NCI-H1436 (cell line): ENCODE measurements around the gene LRRC1.
"Not testable (repeated sequence)": the region's sequence is repeated elsewhere in the genome, so short reads cannot be mapped to it uniquely, and the experiment has no call there.

ENCODE experiments used
- DNase-seq: peaks from one replicate; lab custom pipeline; 2025; lab: John Stamatoyannopoulos, UW

Gene LRRC1

DNA sequence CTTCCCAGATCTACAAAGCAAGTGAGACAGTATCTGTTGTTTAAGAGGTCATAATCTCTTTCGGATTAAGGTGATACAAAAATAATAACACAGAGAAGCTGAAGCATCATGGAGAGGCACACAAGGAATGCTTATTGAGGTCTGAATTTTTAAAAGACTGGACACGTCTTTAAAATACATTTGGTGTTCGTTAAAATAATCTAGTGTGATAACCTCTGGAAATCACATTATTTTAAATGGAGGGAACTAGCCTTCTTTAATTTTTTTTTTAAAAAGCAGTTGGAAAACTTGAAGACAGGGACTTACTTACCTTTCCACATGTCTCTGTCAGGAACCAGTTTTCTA, 1.9 kb upstream of the LRRC1 start:
- DNase-seq = no peak

DNA sequence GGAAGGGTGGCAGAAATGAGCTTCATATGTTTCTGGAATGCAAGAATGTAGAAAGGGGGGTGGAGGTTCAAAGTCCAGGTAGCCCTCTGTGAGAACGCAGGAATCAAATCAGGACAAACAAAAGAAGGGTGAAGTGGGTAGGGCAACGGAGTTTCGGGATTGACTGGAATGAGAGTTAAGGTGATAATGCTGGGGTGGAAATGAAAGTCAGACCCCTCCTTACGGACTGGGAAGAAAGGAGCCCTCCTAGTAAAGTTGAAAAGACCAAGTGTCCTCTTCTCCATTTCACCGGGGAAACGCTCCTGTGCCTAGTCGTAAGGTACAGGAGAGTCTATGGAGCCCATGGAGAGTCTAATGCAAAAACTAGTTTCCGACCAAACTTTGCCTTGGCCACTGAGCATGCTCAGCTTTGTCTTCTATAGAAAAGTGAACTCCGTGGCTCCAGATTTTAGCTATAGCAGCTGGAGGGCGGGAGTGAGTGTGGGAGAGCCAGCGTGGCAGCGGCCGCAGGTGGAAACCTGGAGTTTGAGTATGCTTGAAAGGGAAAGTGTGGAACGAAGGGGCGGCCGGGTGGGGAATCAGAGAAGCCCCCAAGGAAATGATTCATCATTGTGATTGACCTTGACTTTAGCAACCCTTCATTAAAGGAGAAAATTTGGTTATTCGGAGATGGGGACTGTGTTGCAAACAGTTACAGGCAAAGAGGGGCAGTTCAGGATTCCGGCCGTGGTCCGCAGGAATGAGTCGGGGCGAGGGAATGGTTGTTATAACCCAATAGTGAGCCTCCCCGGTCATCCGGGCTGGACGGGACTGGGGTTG, 1.3 kb upstream of the LRRC1 start:
- DNase-seq = peak; percentile 26

DNA sequence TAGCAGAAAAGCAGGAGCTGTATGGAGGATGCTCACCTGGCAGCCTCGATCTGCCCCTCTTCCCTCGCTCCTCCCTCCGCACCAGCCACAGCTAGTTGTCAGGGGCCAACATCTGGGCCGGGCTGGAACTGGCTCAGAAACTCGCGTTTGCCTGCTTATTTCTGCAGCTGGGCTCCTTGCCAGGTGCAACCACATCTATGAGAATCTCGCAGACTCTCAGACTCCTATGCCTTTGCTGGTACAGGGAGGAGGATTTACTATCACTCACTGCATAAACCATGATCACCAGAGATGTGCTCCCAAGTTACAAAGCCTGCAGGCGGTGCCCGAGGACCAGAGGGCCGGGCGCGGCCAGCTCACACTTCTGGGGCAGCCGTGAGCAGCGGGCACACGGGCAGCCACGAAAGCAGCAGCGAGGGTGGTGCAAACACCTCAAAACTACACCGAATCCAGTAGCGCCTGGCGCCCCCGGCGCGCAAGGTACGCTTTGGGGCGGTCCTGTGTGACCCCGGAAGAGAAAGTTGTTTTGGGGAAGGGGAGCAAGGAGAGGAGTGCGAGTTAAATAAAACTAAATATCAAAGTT, 577 bp upstream of the LRRC1 start:
- no peak for DNase-seq

GRCh38 chr6:53795340-53795701, 516 bp downstream of the LRRC1 start:
- DNase-seq = no peak

DNA sequence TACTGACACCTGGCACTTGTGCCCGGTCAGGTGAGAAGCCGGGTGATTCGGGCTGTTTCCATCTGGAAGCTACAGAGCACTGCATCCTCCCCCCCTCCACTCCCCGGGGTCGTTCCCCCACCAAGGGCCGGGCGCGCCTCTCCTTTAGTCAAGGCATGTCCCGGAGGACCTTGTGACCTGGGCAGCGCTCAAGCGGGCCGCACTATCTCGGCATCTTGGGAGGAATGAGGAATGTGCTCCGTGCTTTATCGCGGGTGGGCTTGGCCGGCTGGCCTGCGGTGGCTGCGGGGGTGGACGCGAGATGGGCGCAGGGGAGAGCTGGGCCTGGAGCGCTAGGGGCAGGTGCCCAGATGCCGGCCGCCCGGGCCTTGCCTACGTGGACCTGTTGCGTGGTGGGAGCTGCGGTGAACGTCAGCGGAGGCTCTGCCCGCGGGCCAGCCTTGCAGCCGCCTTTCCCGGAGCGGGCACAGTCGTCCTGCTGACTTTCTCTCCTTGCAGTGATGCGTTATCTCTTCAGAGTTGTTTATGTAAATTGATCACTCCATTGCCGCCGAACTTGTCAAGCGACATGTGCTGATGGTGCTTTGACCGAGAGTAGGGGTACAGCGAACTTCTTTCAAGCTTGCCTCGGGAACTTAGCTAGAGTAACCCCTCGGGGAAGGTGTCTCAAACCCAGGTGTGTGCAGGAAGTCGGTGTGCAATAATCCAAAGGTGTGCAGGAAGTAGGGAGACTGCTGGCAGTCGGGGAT, 1.1 kb downstream of the LRRC1 start:
- no peak for DNase-seq

DNA sequence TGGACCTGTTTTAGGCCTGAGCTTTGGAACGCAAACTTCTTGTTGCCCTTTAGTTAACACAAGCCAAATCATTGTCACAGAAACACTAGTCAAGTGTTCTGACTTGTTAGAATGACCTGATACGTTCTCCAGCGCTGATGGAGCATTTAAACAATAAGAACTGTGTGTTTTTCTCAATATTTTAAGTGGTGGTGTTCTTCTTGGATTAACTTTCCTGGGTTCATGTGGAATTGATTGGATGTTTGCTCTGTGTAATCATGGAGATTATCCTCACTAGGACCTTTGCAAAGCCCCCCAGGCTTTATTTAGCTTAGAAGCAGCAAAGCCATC, 1.6 kb downstream of the LRRC1 start:
- no peak for DNase-seq

DNA sequence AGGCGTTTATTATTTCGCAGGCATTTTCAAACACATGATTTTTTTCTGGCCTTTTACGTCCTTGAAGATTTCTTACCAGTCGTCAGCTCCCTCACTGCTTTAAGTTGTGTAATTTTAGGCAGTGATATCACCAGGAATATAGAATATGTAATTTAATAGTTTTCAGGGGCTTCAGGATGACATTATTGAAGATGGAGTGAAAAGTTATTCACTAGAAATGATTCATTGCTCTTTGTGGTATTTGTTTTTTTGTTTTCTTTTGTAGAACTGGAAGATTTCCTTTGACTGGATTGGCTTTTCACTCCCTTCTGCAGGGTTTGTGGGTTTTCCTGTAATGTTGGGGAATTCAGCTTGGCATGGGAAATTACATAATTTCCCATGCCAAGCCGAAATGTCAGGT, 2.0 kb downstream of the LRRC1 start:
- no peak for DNase-seq

- no peak for DNase-seq
These were observed 2.5 kb downstream of the LRRC1 start for GRCh38 chr6:53797304-53797703.

GRCh38 chr6:53799340-53799739, 4.5 kb downstream of the LRRC1 start:
- DNase-seq = no peak

GRCh38 chr6:53801022-53801421, 6.2 kb downstream of the LRRC1 start:
- DNase-seq = no peak

GRCh38 chr6:53802582-53802981, 7.8 kb downstream of the LRRC1 start:
- no peak for DNase-seq

DNA sequence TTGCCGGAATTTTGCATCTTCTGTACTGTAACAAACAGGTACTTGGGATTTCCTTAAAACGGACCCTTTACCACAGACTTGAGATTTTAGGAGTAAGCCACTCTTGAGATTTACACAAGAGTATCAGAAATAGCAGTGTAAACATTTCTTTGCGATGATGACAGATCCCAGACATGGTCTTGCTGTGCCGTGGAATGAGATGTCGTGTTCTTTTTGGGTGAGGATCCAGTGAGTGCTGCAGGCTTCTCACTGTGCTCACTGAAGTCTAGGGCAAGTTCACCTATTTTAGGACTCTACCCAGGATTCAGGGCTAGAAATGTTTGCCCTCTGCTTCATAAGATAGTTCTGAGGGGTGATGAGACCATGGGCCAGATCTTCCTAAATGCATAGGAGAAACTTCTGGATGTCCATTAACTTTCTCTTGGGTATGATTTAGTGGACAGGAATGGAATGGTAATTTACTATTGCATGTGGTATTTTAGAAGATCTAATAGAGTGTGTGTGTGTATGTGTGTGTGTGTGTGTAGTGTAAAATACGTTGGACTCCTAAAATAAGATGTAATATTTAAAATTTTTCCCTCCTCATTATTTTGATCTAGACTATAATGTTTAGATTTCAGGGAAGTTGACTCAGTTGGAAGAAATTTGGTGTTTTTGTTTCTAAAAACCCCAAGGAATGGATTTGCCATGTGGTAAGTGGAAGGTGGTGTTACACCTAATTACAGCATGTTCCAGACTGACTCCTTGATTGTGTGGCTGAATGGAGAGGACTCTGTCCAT, 8.5 kb downstream of the LRRC1 start:
- no peak for DNase-seq

GRCh38 chr6:53805016-53805415, 10.2 kb downstream of the LRRC1 start:
- no peak for DNase-seq

DNA sequence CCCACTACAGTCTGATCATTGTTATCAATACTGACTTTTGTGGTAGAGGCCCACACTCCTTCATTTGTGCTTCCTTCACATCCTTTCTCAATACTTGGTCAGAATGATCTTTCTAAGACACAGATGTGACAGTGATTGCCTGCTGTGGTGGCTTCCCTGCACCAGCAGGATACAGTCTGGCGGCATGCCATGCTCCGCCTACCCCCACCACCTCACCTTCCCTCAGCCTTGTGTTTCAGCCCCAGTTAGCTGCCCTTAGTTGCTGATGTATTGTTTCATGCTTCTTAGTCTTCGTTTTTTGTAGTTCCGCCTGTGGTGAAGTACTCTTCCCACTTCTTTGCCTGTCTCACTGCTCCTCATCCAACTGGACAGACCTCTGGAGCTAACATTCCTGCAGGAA, 10.9 kb downstream of the LRRC1 start:
- DNase-seq = no peak

- DNase-seq = not testable (repeated sequence)
These were observed 12.8 kb downstream of the LRRC1 start for GRCh38 chr6:53807606-53808005.

DNA sequence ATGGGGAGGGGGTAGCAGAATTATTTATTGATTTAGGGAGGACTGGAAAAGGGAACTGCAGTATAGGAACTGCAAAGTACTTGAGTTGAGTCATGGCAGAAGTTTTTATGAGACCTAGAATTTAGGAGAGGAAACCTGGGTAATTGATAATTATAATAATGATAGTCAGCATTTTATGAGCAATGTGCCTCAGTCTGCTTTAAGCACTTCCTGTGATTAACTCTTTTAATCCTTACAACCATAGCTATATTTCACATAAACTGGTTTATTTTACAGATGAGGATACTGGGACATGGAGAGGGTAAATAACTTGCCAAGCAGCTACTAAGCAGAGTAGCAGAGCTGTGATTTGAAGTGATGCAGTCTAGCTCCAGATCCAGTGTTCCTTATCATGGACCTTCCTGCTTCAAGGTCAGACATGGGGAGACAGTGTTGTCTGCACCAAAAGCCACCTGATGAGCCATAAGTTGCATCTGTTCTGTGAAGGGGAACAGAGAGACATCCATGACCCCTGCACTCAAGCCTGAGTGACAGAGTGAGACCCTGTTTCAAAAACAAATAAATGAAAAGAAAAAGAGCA, 13.6 kb downstream of the LRRC1 start:
- no peak for DNase-seq

- DNase-seq = no peak
These were observed 14.9 kb downstream of the LRRC1 start for GRCh38 chr6:53809691-53810090.

DNA sequence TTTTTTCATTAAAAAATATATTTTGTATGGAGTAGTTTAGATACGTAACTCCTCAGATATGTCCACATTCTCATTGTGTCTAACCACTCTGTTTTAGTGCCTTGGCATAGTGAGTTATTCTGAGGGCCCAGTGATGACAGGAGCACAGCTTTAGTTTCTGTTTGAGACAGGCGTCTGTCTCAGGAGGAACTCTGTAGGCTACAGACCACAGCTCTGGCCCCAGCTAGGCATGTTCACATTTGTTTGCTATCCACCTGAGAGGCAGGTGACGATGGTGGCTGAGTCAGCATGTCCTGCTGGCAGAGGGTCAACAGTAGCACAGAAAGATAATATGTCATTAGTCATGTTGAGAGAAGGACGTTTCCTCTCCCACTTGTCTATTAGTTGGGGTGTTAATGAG, 16.3 kb downstream of the LRRC1 start:
- no peak for DNase-seq

GRCh38 chr6:53811746-53812145, 16.9 kb downstream of the LRRC1 start:
- no peak for DNase-seq

DNA sequence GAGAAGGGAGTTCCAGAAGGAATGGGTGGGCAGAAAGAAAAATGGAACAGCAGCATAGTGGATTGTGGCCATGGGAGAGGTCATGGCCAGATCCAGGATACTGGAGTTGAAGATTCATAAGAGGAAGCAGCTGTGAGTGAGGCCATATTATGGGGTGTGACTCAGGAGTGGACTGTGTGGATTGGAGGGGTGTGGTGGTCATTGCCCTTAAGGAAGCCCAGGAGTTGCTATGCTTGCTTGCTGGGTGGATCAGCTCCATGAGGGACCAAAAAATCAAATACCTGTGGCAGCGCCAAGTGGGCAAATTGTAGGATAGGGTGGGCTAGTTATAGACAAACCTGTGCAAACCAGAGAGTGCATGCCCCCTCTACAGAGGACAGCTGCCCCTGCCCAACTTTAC, 18.3 kb downstream of the LRRC1 start:
- no peak for DNase-seq

- no peak for DNase-seq
These were observed 19.0 kb downstream of the LRRC1 start for GRCh38 chr6:53813801-53814200.

GRCh38 chr6:53814353-53814752, 19.5 kb downstream of the LRRC1 start:
- DNase-seq = no peak
